Upper lobe of left lung (tissue), 4 donors: Measurements from ENCODE around the gene DNAJC17.

Source experiments
- EP300 ChIP-seq, 4 donors: sonication (generic); formaldehyde crosslinking; IDR thresholded peaks; one replicate each; pipeline ENCODE4 v1.5.1; 2017; ENCODE audit warnings: antibody characterized with exemption in 4 of 4, control low read depth in 2 of 4
- POLR2A ChIP-seq, 4 donors: fragments of 450-650 bp; IDR thresholded peaks; one replicate each; pipeline ENCODE4 v1.5.1; 2016 to 2017; ENCODE audit warnings: antibody characterized with exemption in 4 of 4, mild to moderate bottlenecking in 2 of 4
- POLR2AphosphoS5 ChIP-seq, 2 donors: sonication (generic); formaldehyde crosslinking; IDR thresholded peaks; one replicate each; pipeline ENCODE4 v1.5.1; 2017; ENCODE audit warnings: antibody characterized with exemption in 2 of 2
- TF ChIP-seq, protein P1 (sequence below), 6 experiments: fragments of 450-650 bp in 4 of 6; fragments of 200-600 bp in 2 of 6; sonication (generic) in 2 of 6; IDR thresholded peaks; one replicate each; pipeline ENCODE4 v1.5.1; 2016 to 2019; ENCODE audit warnings: antibody characterized with exemption in 6 of 6

DNA sequence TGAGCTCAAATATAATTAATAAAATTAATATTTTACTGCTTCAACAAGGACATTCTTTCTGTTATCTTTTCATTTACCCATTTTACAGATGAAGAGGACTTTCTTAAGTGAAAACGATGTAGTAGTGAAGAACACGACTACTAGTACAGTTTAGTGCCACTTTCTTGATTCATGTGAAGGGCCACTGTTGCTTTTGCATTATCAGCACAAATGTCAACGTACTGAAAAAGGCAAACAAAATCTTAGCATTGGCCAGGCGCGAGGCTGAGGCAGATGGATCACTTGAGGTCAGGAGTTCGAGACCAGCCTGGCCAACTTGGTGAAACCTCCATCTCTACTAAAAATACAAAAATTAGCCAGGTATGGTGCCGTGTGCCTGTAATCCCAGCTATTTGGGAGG, 11.8 kb upstream of the DNAJC17 start:
- TF ChIP-seq, protein P1, sequence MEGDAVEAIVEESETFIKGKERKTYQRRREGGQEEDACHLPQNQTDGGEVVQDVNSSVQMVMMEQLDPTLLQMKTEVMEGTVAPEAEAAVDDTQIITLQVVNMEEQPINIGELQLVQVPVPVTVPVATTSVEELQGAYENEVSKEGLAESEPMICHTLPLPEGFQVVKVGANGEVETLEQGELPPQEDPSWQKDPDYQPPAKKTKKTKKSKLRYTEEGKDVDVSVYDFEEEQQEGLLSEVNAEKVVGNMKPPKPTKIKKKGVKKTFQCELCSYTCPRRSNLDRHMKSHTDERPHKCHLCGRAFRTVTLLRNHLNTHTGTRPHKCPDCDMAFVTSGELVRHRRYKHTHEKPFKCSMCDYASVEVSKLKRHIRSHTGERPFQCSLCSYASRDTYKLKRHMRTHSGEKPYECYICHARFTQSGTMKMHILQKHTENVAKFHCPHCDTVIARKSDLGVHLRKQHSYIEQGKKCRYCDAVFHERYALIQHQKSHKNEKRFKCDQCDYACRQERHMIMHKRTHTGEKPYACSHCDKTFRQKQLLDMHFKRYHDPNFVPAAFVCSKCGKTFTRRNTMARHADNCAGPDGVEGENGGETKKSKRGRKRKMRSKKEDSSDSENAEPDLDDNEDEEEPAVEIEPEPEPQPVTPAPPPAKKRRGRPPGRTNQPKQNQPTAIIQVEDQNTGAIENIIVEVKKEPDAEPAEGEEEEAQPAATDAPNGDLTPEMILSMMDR (IDR thresholded peaks at IDR 0.05), result no peak
- no peak for TF ChIP-seq POLR2AphosphoS5 (IDR thresholded peaks at IDR 0.05)
- TF ChIP-seq POLR2A (IDR thresholded peaks at IDR 0.05), result no peak
- no peak for TF ChIP-seq EP300 (IDR thresholded peaks at IDR 0.05)
